SK-N-SH (cell line): ENCODE data around the gene DCTD. TPM values are rescaled to one million over a fixed set of nuclear protein-coding genes. Genes with fewer than 3 reads are reported as not detected.

Experiments
- CTCF ChIA-PET: fragments of 300-600, 350-600 bp; formaldehyde crosslinking; extraction: SDS; loops from one replicate; lab custom pipeline; 2021; lab: Yijun Ruan, JAX
- POLR2A ChIA-PET: fragments of 350-600 bp; sonication (Branson Sonifier 250); formaldehyde crosslinking; extraction: SDS; loops from one replicate; lab custom pipeline; 2020; ENCODE audit warnings: antibody characterized with exemption, inconsistent platforms; lab: Yijun Ruan, JAX
- DNase-seq: peaks from one replicate; pipeline ENCODE4 v3.0.0; 2012
- H2AFZ ChIP-seq: fragments of 200-600 bp; sonication (generic); 2 replicates; pipeline ENCODE4 v1.8.1; 2016; ENCODE audit warnings: antibody characterized with exemption, mild to moderate bottlenecking, low read depth
- H3F3A ChIP-seq: fragments of 200-600 bp; sonication (generic); replicated peaks from 2 replicates; pipeline ENCODE3; 2016; ENCODE audit warnings: antibody characterized with exemption, mild to moderate bottlenecking; ENCODE audit not compliant: insufficient read depth
- H3K27ac ChIP-seq, 2 experiments: fragments of 200-500 bp in 1 of 2; fragments of 200-600 bp in 1 of 2; sonication (Bioruptor generic) in 1 of 2; sonication (generic), shearing (Covaris generic) in 1 of 2; 2 replicates each; pipeline versions ENCODE4 v1.5.1 to v1.6.1; 2014 to 2016; ENCODE audit warnings: low read depth in 2 of 2, inconsistent platforms in 1 of 2, low read length in 1 of 2, mild to moderate bottlenecking in 1 of 2, mixed read lengths in 1 of 2
- H3K27me3 ChIP-seq: fragments of 200-600 bp; sonication (generic), shearing (Covaris generic); 2 replicates; pipeline ENCODE4 v1.6.1; 2016; ENCODE audit warnings: mixed run types; ENCODE audit not compliant: insufficient read depth
- H3K36me3 ChIP-seq, 2 experiments: fragments of 200-500 bp in 1 of 2; fragments of 200-600 bp in 1 of 2; sonication (Bioruptor generic) in 1 of 2; sonication (generic) in 1 of 2; replicated peaks in 1 of 2; 2 replicates each; pipeline versions ENCODE3 to v1.5.1; 2014 to 2016; ENCODE audit warnings: low read length in 1 of 2, mild to moderate bottlenecking in 1 of 2; ENCODE audit not compliant: insufficient read depth in 2 of 2, control insufficient read depth in 1 of 2
- H3K4me1 ChIP-seq, 2 experiments: fragments of 200-500 bp in 1 of 2; fragments of 200-600 bp in 1 of 2; sonication (Bioruptor generic) in 1 of 2; sonication (generic), shearing (Covaris generic) in 1 of 2; 2 replicates each; pipeline versions ENCODE4 v1.5.1 to v1.6.1; 2014 to 2016; ENCODE audit warnings: low read depth in 1 of 2, low read length in 1 of 2, mixed run types in 1 of 2; ENCODE audit not compliant: insufficient read depth in 2 of 2, control insufficient read depth in 1 of 2
- H3K4me2 ChIP-seq: fragments of 200-600 bp; sonication (generic), shearing (Covaris generic); 2 replicates; pipeline ENCODE4 v1.6.1; 2017; ENCODE audit warnings: mixed run types
- H3K4me3 ChIP-seq, 2 experiments: fragments of 200-500 bp in 1 of 2; fragments of 200-600 bp in 1 of 2; sonication (Bioruptor generic) in 1 of 2; sonication (generic), shearing (Covaris generic) in 1 of 2; 2 replicates each; pipeline versions ENCODE4 v1.5.1 to v1.8.1; 2014 to 2016; ENCODE audit warnings: low read depth in 2 of 2, inconsistent platforms in 1 of 2, low read length in 1 of 2, mild to moderate bottlenecking in 1 of 2, mixed read lengths in 1 of 2, moderate library complexity in 1 of 2
- H3K79me2 ChIP-seq: fragments of 200-600 bp; sonication (generic); 2 replicates; pipeline ENCODE4 v1.8.1; 2017; ENCODE audit warnings: mild to moderate bottlenecking; ENCODE audit not compliant: insufficient read depth
- H3K9ac ChIP-seq: fragments of 200-600 bp; sonication (generic); 2 replicates; pipeline ENCODE4 v1.6.1; 2017; ENCODE audit warnings: mixed run types
- H3K9me2 ChIP-seq: fragments of 200-600 bp; sonication (generic); 2 replicates; pipeline ENCODE4 v1.6.1; 2017; ENCODE audit warnings: mixed run types
- H3K9me3 ChIP-seq: fragments of 200-600 bp; sonication (generic); 2 replicates; pipeline ENCODE4 v1.6.1; 2017; ENCODE audit warnings: mixed run types, mild to moderate bottlenecking, moderate library complexity
- H4K20me1 ChIP-seq: fragments of 200-600 bp; sonication (generic); 2 replicates; pipeline ENCODE4 v1.6.1; 2017; ENCODE audit warnings: mild to moderate bottlenecking, mixed run types; ENCODE audit not compliant: insufficient read depth
- CHD2 ChIP-seq: fragments of 150-350 bp; IDR thresholded peaks from 2 replicates; pipeline ENCODE4 v1.6.1; 2018; ENCODE audit warnings: low read length; ENCODE audit not compliant: partially characterized antibody
- EP300 ChIP-seq, 2 experiments: IDR thresholded peaks; 2 replicates each; pipeline versions ENCODE4 v1.4.0 to v1.6.1; 2012; ENCODE audit warnings: borderline replicate concordance in 1 of 2, low read depth in 1 of 2, low read length in 1 of 2
- FOSL2 ChIP-seq: IDR thresholded peaks from 2 replicates; pipeline ENCODE4 v1.4.0; 2012; ENCODE audit warnings: low read depth, mild to moderate bottlenecking, moderate library complexity, borderline replicate concordance
- GABPA ChIP-seq: IDR thresholded peaks from 2 replicates; pipeline ENCODE4 v1.4.0; 2012; ENCODE audit warnings: low read depth, mild to moderate bottlenecking
- JUND ChIP-seq: IDR thresholded peaks from 2 replicates; pipeline ENCODE4 v1.4.0; 2012
- MXI1 ChIP-seq: IDR thresholded peaks from 2 replicates; pipeline ENCODE4 v1.6.1; 2012; ENCODE audit warnings: mild to moderate bottlenecking, low read depth, low read length, improper control_type of control experiment
- POLR2AphosphoS5 ChIP-seq: IDR thresholded peaks from 2 replicates; pipeline ENCODE4 v1.6.1; 2012; ENCODE audit warnings: low read depth, low read length
- RAD21 ChIP-seq: IDR thresholded peaks from 2 replicates; pipeline ENCODE4 v1.6.1; 2012; ENCODE audit warnings: mild to moderate bottlenecking, low read length
- RFX5 ChIP-seq: IDR thresholded peaks from 2 replicates; pipeline ENCODE4 v1.6.1; 2012; ENCODE audit warnings: mild to moderate bottlenecking, improper control_type of control experiment, low read length
- SMC3 ChIP-seq: IDR thresholded peaks from 2 replicates; pipeline ENCODE4 v1.6.1; 2012; ENCODE audit warnings: low read depth, low read length, improper control_type of control experiment
- TCF12 ChIP-seq: IDR thresholded peaks from 2 replicates; pipeline ENCODE4 v1.4.0; 2012
- TEAD4 ChIP-seq: IDR thresholded peaks from 2 replicates; pipeline ENCODE4 v1.4.0; 2012; ENCODE audit warnings: mild to moderate bottlenecking, borderline replicate concordance; ENCODE audit not compliant: insufficient read depth
- WGBS: methylation state at CpG from one replicate; pipeline ENCODE4 v1.1.6; 2017; ENCODE audit warnings: low lambda C conversion rate; 5-methylcytosine and 5-hydroxymethylcytosine counted together
- polyA plus RNA-seq, 3 experiments: library from polyadenylated mRNA; depleted of rRNA; stranded (reverse); fragments of >200 nt; gene quantifications; 2 replicates each; pipeline ENCODE4 v1.2.3, GENCODE V29; 2012
- TF ChIP-seq, protein P1 (sequence below): IDR thresholded peaks from 2 replicates; pipeline ENCODE4 v1.4.0; 2012; ENCODE audit warnings: low read depth, borderline replicate concordance
- TF ChIP-seq, protein P2 (sequence below): IDR thresholded peaks from 2 replicates; pipeline ENCODE4 v1.4.0; 2012; ENCODE audit warnings: low read depth
- TF ChIP-seq, protein P3 (sequence below): fragments of 150-350 bp; IDR thresholded peaks from 2 replicates; pipeline ENCODE4 v1.6.1; 2016; ENCODE audit warnings: mild to moderate bottlenecking, low read depth, low read length
- TF ChIP-seq, protein P4 (sequence below): IDR thresholded peaks from 2 replicates; pipeline ENCODE4; 2012

The DCTD gene
- polyA plus RNA-seq, 1 of the 3 experiments (the other 2 are of a cell fraction), result 123 TPM

DNA sequence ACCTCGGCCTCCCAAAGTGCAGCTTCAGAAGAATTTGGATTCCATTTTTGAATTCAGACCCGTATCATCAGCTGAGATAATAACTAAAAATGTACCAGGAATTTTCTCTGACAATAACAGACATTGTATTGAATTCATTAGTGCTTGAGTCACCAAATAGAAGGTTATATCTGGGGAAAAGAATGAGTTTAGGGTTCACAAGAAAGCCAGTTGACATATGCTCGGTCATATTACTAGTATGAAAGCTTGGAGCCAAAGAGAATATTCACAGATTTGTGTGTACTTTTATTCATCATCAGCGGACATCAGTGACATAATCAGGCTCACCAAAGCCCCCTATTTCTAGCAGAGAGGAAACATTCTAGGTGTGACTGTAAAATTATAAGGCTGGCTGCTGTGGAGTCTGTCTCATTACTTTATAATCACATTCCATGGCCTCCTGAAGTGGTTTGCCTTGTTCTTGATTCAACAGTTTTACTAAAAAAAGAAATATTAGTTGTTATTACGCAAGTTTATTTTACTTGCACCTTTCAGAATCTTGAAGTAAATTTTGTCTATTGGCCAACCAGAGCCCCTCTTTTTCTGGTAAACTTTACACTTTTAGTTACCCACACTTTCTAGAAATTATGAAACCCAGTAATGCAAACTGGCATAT is 14.6 kb upstream of the DCTD start (continued):
- TF ChIP-seq TCF12, result peak; percentile 34; the same call in 1 of the 2 replicates
- TF ChIP-seq, protein P1, sequence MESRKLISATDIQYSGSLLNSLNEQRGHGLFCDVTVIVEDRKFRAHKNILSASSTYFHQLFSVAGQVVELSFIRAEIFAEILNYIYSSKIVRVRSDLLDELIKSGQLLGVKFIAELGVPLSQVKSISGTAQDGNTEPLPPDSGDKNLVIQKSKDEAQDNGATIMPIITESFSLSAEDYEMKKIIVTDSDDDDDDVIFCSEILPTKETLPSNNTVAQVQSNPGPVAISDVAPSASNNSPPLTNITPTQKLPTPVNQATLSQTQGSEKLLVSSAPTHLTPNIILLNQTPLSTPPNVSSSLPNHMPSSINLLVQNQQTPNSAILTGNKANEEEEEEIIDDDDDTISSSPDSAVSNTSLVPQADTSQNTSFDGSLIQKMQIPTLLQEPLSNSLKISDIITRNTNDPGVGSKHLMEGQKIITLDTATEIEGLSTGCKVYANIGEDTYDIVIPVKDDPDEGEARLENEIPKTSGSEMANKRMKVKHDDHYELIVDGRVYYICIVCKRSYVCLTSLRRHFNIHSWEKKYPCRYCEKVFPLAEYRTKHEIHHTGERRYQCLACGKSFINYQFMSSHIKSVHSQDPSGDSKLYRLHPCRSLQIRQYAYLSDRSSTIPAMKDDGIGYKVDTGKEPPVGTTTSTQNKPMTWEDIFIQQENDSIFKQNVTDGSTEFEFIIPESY, result no peak
- no peak for TF ChIP-seq GABPA
- TF ChIP-seq POLR2AphosphoS5, result no peak
- TF ChIP-seq RAD21, result no peak
- TF ChIP-seq EP300 (IDR thresholded peaks at IDR 0.05; ENCODE audit: borderline replicate concordance in 1 of 2, low read depth in 1 of 2, low read length in 1 of 2), result no peak
- TF ChIP-seq SMC3, result no peak
- TF ChIP-seq, protein P2, sequence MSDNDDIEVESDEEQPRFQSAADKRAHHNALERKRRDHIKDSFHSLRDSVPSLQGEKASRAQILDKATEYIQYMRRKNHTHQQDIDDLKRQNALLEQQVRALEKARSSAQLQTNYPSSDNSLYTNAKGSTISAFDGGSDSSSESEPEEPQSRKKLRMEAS, result no peak
- no peak for TF ChIP-seq CHD2

DNA sequence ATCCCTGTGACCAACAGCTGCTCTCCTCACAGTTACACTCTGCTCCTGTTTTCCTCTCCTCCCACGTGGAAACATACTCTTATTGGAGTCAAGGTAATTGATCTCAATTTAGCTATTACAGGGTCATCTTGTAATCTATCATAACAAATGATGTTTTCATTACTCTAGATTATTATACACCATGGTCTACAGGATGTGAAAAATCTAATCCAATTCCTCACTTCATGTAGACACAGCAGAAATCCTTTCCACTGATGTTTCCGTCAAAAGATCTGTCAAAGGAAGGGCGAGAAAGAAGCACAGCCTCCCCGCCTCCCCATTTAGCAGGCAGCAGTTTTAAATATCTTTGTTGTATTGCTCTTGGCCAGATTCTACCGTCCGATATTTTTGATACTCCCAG is 13.7 kb upstream of the DCTD start:
- Histone ChIP-seq H3K9me3 (no peaks in the 10 kb centered on the region), H4K20me1 (no peaks in the 10 kb centered on the region), H3K36me3 (no peaks in the 10 kb centered on the region), H3K79me2 (no peaks in the 10 kb centered on the region), H3K9me2 (0 out of 2 replicates have a peak, but pooled peaks cover 3% of the 10 kb centered on the region), H3F3A (peaks cover 16% of the 10 kb centered on the region), H3K27me3 (no peaks in the 10 kb centered on the region), H3K4me3 (no peak overlapping the region), H3K27ac (no peak overlapping the region; a peak in 1 of 4 replicates), H3K4me1 (peaks cover 0 to 18% of the 10 kb centered on the region in 2 experiments; a peak in 1 of 4 replicates), H3K9ac (no peak overlapping the region), H3K4me2 (no peak overlapping the region), H2AFZ (0 out of 2 replicates have a peak overlapping the region, but pooled peaks have one; percentile 19)
- no peak for DNase-seq
- CTCF ChIA-PET, result interaction anchor here (1.1 to 1.9 kb wide), 4 partner anchors 143 to 332 kb away, joined by 3 to 8 read pairs (median 4); no protein-coding TSS in a partner anchor
- POLR2A ChIA-PET, result no interaction called here
- TF ChIP-seq EP300 (IDR thresholded peaks at IDR 0.05; ENCODE audit: borderline replicate concordance in 1 of 2, low read depth in 1 of 2, low read length in 1 of 2) (no peak), POLR2AphosphoS5 (no peak)
- TF ChIP-seq, protein P3, sequence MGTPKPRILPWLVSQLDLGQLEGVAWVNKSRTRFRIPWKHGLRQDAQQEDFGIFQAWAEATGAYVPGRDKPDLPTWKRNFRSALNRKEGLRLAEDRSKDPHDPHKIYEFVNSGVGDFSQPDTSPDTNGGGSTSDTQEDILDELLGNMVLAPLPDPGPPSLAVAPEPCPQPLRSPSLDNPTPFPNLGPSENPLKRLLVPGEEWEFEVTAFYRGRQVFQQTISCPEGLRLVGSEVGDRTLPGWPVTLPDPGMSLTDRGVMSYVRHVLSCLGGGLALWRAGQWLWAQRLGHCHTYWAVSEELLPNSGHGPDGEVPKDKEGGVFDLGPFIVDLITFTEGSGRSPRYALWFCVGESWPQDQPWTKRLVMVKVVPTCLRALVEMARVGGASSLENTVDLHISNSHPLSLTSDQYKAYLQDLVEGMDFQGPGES, result no peak
- WGBS, result 92% methylated on average over 6 of the region's 6 CpGs

DNA sequence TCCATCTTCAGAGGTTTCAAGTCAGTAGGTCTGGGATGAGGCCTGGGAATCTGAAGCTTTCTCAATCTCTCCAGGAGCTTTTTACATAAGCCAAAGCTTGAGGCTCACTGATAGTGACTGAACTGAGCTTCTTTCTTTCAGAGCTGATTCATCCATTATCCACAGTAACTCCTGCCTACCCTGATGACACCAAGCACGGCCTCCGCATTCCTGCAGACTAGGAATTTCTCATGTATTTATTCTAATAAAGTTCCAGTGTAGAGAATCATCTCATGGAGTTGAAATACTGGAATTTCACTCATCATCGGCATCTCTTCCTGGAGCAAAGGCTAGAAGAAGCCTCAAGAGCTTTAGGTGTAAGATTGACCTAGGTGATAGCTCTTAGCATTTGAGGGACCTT is 12.1 kb upstream of the DCTD start:
- no peak for DNase-seq
- H3K27me3 ChIP-seq, result no peaks in the 10 kb centered on the region
- TF ChIP-seq TEAD4 (peak; percentile 71; the same call in 1 of the 2 replicates), EP300 (IDR thresholded peaks at IDR 0.05; ENCODE audit: borderline replicate concordance in 1 of 2, low read depth in 1 of 2, low read length in 1 of 2) (peak in 1 of 2 experiments; percentile 21; a peak in 1 of 4 replicates), RFX5 (no peak), TCF12 (peak; percentile 44; the same call in 1 of the 2 replicates), POLR2AphosphoS5 (no peak; the same call in 1 of the 2 replicates), JUND (peak; percentile 45), FOSL2 (peak; percentile 60), MXI1 (no peak)
- TF ChIP-seq, protein P1, result no peak
- TF ChIP-seq, protein P4, sequence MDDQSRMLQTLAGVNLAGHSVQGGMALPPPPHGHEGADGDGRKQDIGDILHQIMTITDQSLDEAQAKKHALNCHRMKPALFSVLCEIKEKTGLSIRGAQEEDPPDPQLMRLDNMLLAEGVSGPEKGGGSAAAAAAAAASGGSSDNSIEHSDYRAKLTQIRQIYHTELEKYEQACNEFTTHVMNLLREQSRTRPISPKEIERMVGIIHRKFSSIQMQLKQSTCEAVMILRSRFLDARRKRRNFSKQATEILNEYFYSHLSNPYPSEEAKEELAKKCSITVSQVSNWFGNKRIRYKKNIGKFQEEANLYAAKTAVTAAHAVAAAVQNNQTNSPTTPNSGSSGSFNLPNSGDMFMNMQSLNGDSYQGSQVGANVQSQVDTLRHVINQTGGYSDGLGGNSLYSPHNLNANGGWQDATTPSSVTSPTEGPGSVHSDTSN, result peak; percentile 64
- peaks cover 16% of the 10 kb centered on the region for H3F3A ChIP-seq
- ChIA-PET POLR2A (no interaction called here), CTCF (interaction anchor here (0.9 kb wide), 2 partner anchors 9 to 327 kb away, joined by 3 to 7 read pairs; no protein-coding TSS in a partner anchor)
- no peaks in the 10 kb centered on the region for H4K20me1 ChIP-seq
- no peak overlapping the region for H3K4me3 ChIP-seq
- H3K27ac ChIP-seq, result peak overlapping the region in 1 of 2 experiments; percentile 81; a peak in 2 of 4 replicates
- no peaks in the 10 kb centered on the region for H3K9me3 ChIP-seq
- 43% methylated on average over 3 of the region's 3 CpGs for WGBS
- peaks cover 0 to 18% of the 10 kb centered on the region in 2 experiments; a peak in 1 of 4 replicates for H3K4me1 ChIP-seq
- H3K9me2 ChIP-seq, result 0 out of 2 replicates have a peak, but pooled peaks cover 3% of the 10 kb centered on the region
- H3K36me3 ChIP-seq, result no peaks in the 10 kb centered on the region
- no peaks in the 10 kb centered on the region for H3K79me2 ChIP-seq
- no peak overlapping the region for H3K9ac ChIP-seq
- peak overlapping the region; percentile 68; the same call in 1 of the 2 replicates for H2AFZ ChIP-seq
- 0 out of 2 replicates have a peak overlapping the region, but pooled peaks have one; percentile 19 for H3K4me2 ChIP-seq
